Measurements from ENCODE around the gene TTC33. TPM values are rescaled to one million over a fixed set of nuclear protein-coding genes. Genes with fewer than 3 reads are reported as not detected.

Gene TTC33
- total RNA-seq, 1 donor from 2014 or later, result 52.5 TPM

DNA sequence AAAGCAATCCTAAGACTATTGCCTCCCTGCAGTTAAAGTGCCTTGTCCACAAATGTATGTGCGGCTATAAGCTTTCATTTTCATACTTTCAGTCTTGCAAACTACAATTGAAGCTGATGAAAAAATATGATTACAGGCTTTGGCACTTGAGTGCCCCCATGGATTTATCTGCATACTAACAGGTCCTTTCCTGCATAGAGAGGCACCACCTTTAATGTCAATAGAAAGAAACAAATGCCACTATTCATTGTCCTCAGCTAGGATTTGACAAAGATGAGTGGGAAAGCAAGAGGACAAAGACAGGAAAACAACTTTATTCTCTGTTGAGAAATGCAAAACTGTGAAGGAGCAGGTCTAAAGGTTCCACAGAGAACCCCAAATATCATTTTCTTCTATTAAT, 201.7 kb downstream of the TTC33 start:
- Mint-ChIP-seq H3K4me3 (no peak overlapping the region), H3K27me3 (ENCODE audit: insufficient read depth, low read depth) (peaks cover 2% of the 10 kb centered on the region), H3K27ac (no peak overlapping the region), H3K4me1 (peaks cover 14% of the 10 kb centered on the region), H3K9me3 (no peaks in the 10 kb centered on the region), H3K36me3 (no peaks in the 10 kb centered on the region)
- peaks cover 5% of the 10 kb centered on the region for H3K4me1 ChIP-seq
- no peaks in the 10 kb centered on the region for H4K20me1 ChIP-seq (ENCODE audit: low read depth)
- no peak overlapping the region for H3K4me3 ChIP-seq
- no peaks in the 10 kb centered on the region for H3K9me3 ChIP-seq (ENCODE audit: low read depth)
- no peaks in the 10 kb centered on the region for H3F3A ChIP-seq (ENCODE audit: low read depth)
- no peak for DNase-seq (ENCODE audit: low spot score)
- H3K36me3 ChIP-seq, result no peaks in the 10 kb centered on the region
- no peaks in the 10 kb centered on the region for H3K79me2 ChIP-seq (ENCODE audit: low read depth)
- H3K9ac ChIP-seq, result no peak overlapping the region
- no peak overlapping the region for H3K4me2 ChIP-seq
- H2AFZ ChIP-seq (replicated peaks), result no peak overlapping the region
- H3K27ac ChIP-seq, result no peak overlapping the region
- TF ChIP-seq, protein P1, sequence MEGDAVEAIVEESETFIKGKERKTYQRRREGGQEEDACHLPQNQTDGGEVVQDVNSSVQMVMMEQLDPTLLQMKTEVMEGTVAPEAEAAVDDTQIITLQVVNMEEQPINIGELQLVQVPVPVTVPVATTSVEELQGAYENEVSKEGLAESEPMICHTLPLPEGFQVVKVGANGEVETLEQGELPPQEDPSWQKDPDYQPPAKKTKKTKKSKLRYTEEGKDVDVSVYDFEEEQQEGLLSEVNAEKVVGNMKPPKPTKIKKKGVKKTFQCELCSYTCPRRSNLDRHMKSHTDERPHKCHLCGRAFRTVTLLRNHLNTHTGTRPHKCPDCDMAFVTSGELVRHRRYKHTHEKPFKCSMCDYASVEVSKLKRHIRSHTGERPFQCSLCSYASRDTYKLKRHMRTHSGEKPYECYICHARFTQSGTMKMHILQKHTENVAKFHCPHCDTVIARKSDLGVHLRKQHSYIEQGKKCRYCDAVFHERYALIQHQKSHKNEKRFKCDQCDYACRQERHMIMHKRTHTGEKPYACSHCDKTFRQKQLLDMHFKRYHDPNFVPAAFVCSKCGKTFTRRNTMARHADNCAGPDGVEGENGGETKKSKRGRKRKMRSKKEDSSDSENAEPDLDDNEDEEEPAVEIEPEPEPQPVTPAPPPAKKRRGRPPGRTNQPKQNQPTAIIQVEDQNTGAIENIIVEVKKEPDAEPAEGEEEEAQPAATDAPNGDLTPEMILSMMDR (IDR thresholded peaks at IDR 0.05), result no peak
- TF ChIP-seq EZH2 (IDR thresholded peaks at IDR 0.05), result no peak
- no peak for TF ChIP-seq EZH2phosphoT487 (IDR thresholded peaks at IDR 0.05)
- H3K27me3 ChIP-seq, result no peaks in the 10 kb centered on the region

DNA sequence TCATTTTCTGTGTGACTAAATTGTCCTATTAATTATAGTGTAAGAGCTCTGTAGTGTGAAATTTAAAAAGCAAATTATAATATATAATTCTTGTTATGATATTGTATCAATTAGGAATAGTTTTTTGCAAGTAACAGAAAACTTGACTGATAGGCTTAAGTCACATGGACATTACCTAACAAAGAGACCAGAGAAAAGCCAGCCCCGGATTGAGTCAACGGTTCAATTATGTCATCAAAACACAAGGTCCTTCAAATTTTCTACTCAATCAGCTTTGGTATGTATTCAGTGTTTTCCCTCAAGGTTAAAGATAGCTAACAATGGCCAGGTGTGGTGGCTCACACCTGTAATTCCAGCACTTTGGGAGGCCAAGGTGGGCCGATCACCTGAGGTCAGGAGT, 202.8 kb downstream of the TTC33 start:
- Histone ChIP-seq H3F3A (ENCODE audit: low read depth) (no peaks in the 10 kb centered on the region), H3K9ac (no peak overlapping the region), H3K4me1 (peaks cover 5% of the 10 kb centered on the region), H3K27ac (no peak overlapping the region), H3K4me2 (no peak overlapping the region), H4K20me1 (ENCODE audit: low read depth) (no peaks in the 10 kb centered on the region), H3K36me3 (no peaks in the 10 kb centered on the region), H2AFZ (replicated peaks) (no peak overlapping the region), H3K9me3 (ENCODE audit: low read depth) (no peaks in the 10 kb centered on the region), H3K79me2 (ENCODE audit: low read depth) (no peaks in the 10 kb centered on the region), H3K4me3 (no peak overlapping the region), H3K27me3 (no peaks in the 10 kb centered on the region)
- Mint-ChIP-seq H3K27ac (no peak overlapping the region), H3K4me3 (no peak overlapping the region), H3K27me3 (ENCODE audit: insufficient read depth, low read depth) (peaks cover 2% of the 10 kb centered on the region), H3K36me3 (no peaks in the 10 kb centered on the region), H3K9me3 (no peaks in the 10 kb centered on the region), H3K4me1 (peaks cover 14% of the 10 kb centered on the region)
- DNase-seq (ENCODE audit: low spot score), result no peak
- TF ChIP-seq, protein P1 (IDR thresholded peaks at IDR 0.05), result no peak
- TF ChIP-seq EZH2phosphoT487 (IDR thresholded peaks at IDR 0.05) (no peak), EZH2 (IDR thresholded peaks at IDR 0.05) (no peak)

DNA sequence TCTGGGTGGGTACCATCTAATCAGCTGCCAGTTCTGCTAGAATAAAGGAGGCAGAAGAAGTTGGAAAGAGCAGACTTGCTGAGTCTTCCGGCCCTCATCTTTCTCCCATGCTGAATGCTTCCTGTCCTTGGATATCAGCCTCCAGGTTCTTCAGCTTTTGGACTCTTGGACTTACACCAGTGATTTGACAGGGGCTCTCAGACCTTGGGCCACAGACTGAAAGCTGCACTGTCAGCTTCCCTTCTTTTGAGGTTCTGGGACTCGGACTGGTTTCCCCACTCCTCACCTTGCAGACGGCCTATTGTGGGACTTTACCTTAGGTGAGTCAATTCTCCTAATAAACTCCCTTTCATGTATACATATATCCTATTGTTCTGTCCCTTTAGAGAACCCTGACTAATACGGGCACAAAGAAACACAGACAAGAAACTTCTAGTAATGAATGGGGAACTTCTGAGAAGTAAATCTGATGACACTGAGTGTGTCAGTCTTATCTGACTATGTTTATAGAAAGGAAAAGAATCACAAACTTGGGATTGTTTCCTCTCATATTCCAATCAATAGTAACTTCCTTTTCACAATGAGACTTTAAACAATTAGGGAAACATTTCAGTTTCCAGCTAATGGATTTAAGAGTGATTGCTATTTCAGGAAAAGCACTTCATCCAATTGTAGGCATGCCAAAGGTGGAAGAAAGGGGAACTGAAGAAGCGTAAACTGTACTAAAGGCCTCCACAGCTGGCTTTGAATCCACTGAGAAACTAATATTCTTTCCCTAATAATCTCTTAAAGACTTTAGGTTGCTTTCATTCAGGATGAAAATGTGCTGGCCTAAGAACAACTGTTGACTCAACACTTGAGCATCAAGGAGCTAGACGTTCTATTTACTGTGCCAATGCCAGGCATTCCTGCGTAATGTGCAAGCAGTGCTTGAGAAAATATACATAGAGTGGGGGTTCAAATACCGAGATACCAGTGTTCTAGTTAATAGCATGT, 204.0 kb downstream of the TTC33 start:
- H3K9ac ChIP-seq, result no peak overlapping the region
- no peak overlapping the region for H3K4me2 ChIP-seq
- no peak overlapping the region for H2AFZ ChIP-seq (replicated peaks)

More for the DNA sequence above, 204.0 kb downstream of the TTC33 start:
- Mint-ChIP-seq H3K4me3 (no peak overlapping the region), H3K4me1 (peaks cover 14% of the 10 kb centered on the region), H3K9me3 (no peaks in the 10 kb centered on the region), H3K27ac (no peak overlapping the region), H3K27me3 (ENCODE audit: insufficient read depth, low read depth) (peaks cover 2% of the 10 kb centered on the region), H3K36me3 (no peaks in the 10 kb centered on the region)
- H3K27ac ChIP-seq, result no peak overlapping the region
- H3K4me1 ChIP-seq, result peaks cover 5% of the 10 kb centered on the region
- TF ChIP-seq EZH2phosphoT487 (IDR thresholded peaks at IDR 0.05), result no peak
- TF ChIP-seq, protein P1 (IDR thresholded peaks at IDR 0.05), result no peak
- TF ChIP-seq EZH2 (IDR thresholded peaks at IDR 0.05), result no peak
- no peaks in the 10 kb centered on the region for H3K27me3 ChIP-seq
- no peaks in the 10 kb centered on the region for H3K9me3 ChIP-seq (ENCODE audit: low read depth)
- no peaks in the 10 kb centered on the region for H3K36me3 ChIP-seq
- DNase-seq (ENCODE audit: low spot score), result no peak
- H3F3A ChIP-seq (ENCODE audit: low read depth), result no peaks in the 10 kb centered on the region
- H4K20me1 ChIP-seq (ENCODE audit: low read depth), result no peaks in the 10 kb centered on the region
- H3K79me2 ChIP-seq (ENCODE audit: low read depth), result no peaks in the 10 kb centered on the region
- H3K4me3 ChIP-seq, result no peak overlapping the region
